ENCODE results near the gene KAZN. TPM values are rescaled to one million over a fixed set of nuclear protein-coding genes. Genes with fewer than 3 reads are reported as not detected.

The KAZN gene
- total and polyA plus RNA-seq, 2 of the 8 experiments (the other 6 are each of a cell fraction or from before 2014, with no cell fraction given), result 3.7 to 11.8 TPM

GRCh38 chr1:14909920-14910460, 311.5 kb downstream of the KAZN start:
- Histone ChIP-seq H2BK12ac (ENCODE audit: low read depth, low read length) (no peak overlapping the region), H4K91ac (replicated peaks; ENCODE audit: insufficient read length, low read length) (no peak overlapping the region), H3K23ac (ENCODE audit: insufficient read length) (no peak overlapping the region), H3K23me2 (ENCODE audit: low read depth, low read length) (no peaks in the 10 kb centered on the region), H2BK15ac (ENCODE audit: low read length) (no peak overlapping the region), H3K4me2 (ENCODE audit: insufficient read depth in 1 of 2, low read depth in 2 of 2, low read length in 2 of 2) (no peak overlapping the region), H4K5ac (ENCODE audit: insufficient read length, low read depth, low read length) (no peak overlapping the region), H2BK20ac (ENCODE audit: low read length) (no peak overlapping the region), H2BK5ac (ENCODE audit: low read depth, low read length) (no peak overlapping the region), H4K20me1 (replicated peaks in 1 of 2; ENCODE audit: control insufficient read depth in 1 of 2, insufficient read depth in 2 of 2, low read length in 2 of 2) (no peaks in the 10 kb centered on the region), H3K9me3 (ENCODE audit: insufficient read depth in 2 of 2, low read depth in 1 of 2, low read length in 1 of 2) (no peaks in the 10 kb centered on the region), H2AFZ (ENCODE audit: low read length) (no peak overlapping the region), H3K36me3 (ENCODE audit: control insufficient read depth in 2 of 4, insufficient read depth in 4 of 4, low read length in 3 of 4) (no peaks in the 10 kb centered on the region), H3K79me2 (ENCODE audit: control insufficient read depth in 1 of 2, insufficient read depth in 2 of 2, low read length in 2 of 2) (no peaks in the 10 kb centered on the region), H3K14ac (ENCODE audit: insufficient read length) (no peak overlapping the region), H3K4me3 (ENCODE audit: extremely low read depth in 1 of 4, insufficient read depth in 2 of 4, low read depth in 3 of 4, low read length in 4 of 4) (no peak overlapping the region), H2AK5ac (ENCODE audit: low read depth, low read length) (0 out of 2 replicates have a peak overlapping the region, but pooled peaks have one; percentile 30), H3K56ac (replicated peaks; ENCODE audit: insufficient read length, low read depth, low read length) (no peak overlapping the region), H3K9ac (replicated peaks in 1 of 4; ENCODE audit: extremely low read depth in 1 of 4, low read depth in 3 of 4, low read length in 3 of 4) (no peak overlapping the region), H3K79me1 (ENCODE audit: low read depth, low read length) (no peaks in the 10 kb centered on the region), H2BK120ac (replicated peaks; ENCODE audit: low read depth, low read length) (no peak overlapping the region), H3K4me1 (replicated peaks in 1 of 4; ENCODE audit: control insufficient read depth in 3 of 4, insufficient read depth in 4 of 4, low read length in 3 of 4) (peaks cover 2 to 6% (median 4%) of the 10 kb centered on the region in 4 experiments; a peak in 6 of 7 replicates), H4K8ac (ENCODE audit: extremely low read depth, insufficient read depth, low read length) (no peak overlapping the region), H3K27ac (ENCODE audit: low read depth, low read length) (no peak overlapping the region), H3K4ac (replicated peaks; ENCODE audit: insufficient read length, low read depth, low read length) (no peak overlapping the region), H3K27me3 (replicated peaks in 1 of 4; ENCODE audit: control insufficient read depth in 3 of 4, extremely low read depth in 1 of 4, insufficient read depth in 3 of 4, low read length in 3 of 4) (no peaks in the 10 kb centered on the region), H3K18ac (ENCODE audit: extremely low read depth, low read length) (no peak overlapping the region)
- 90% methylated on average over 10 of the region's 10 CpGs; no CpG with 5 or more reads in 1 of the 2 experiments for WGBS, 2 experiments (ENCODE audit: extremely low coverage in 1 of 2, insufficient coverage in 1 of 2, insufficient read length in 1 of 2, insufficient replicate concordance in 2 of 2, low coverage in 1 of 2, low lambda C conversion rate in 2 of 2, missing lambda C conversion rate in 1 of 2)
- DNase-seq (ENCODE audit: low read depth in 1 of 2, low spot score in 2 of 2) (no peak), FAIRE-seq (no peak)
- POLR2A ChIA-PET (ENCODE audit: partially characterized antibody), result no interaction called here
- CTCF ChIA-PET (ENCODE audit: partially characterized antibody), result interaction anchor here (0.9 to 1.7 kb wide), 3 partner anchors 10 to 32 kb away, joined by 3 to 4 read pairs (median 3); no protein-coding TSS in a partner anchor
- TF ChIP-seq POU5F1 (IDR thresholded peaks at IDR 0.05; ENCODE audit: low read depth, low read length) (no peak), RNF2 (IDR thresholded peaks at IDR 0.05; ENCODE audit: borderline replicate concordance, low read depth, low read length, missing control alignments, poor library complexity, severe bottlenecking) (no peak), KDM5A (IDR thresholded peaks at IDR 0.05; ENCODE audit: low read length) (no peak), ATF3 (IDR thresholded peaks at IDR 0.05; ENCODE audit: insufficient read depth, low read depth, low read length) (no peak), TCF12 (IDR thresholded peaks at IDR 0.05; ENCODE audit: low read depth, low read length) (no peak), MAFK (IDR thresholded peaks at IDR 0.05; ENCODE audit: low read depth, low read length) (no peak), ASH2L (IDR thresholded peaks at IDR 0.05; ENCODE audit: low read length) (no peak), RAD21 (IDR thresholded peaks at IDR 0.05 in 1 of 2, conservative IDR thresholded peaks at IDR 0.05 in 1 of 2; ENCODE audit: low read depth in 2 of 2, low read length in 2 of 2) (no peak), CHD1 (IDR thresholded peaks at IDR 0.05; ENCODE audit: low read depth, low read length) (no peak), RBBP5 (IDR thresholded peaks at IDR 0.05; ENCODE audit: borderline replicate concordance, low read depth, low read length) (no peak), GTF2F1 (IDR thresholded peaks at IDR 0.05; ENCODE audit: borderline replicate concordance, low read depth, low read length) (no peak), MAX (IDR thresholded peaks at IDR 0.05) (no peak)
